SK-N-SH (cell line): Measurements from ENCODE around the gene KBTBD8. TPM values are rescaled to one million over a fixed set of nuclear protein-coding genes. Genes with fewer than 3 reads are reported as not detected.
A peak's percentile ranks its signal among the peaks of the same experiment; 100 is the strongest.

ENCODE experiments used
- CTCF ChIA-PET: fragments of 300-600, 350-600 bp; formaldehyde crosslinking; extraction: SDS; loops from one replicate; lab custom pipeline; 2021; lab: Yijun Ruan, JAX
- POLR2A ChIA-PET: fragments of 350-600 bp; sonication (Branson Sonifier 250); formaldehyde crosslinking; extraction: SDS; loops from one replicate; lab custom pipeline; 2020; ENCODE audit warnings: antibody characterized with exemption, inconsistent platforms; lab: Yijun Ruan, JAX
- DNase-seq: peaks from one replicate; pipeline ENCODE4 v3.0.0; 2012
- H2AFZ ChIP-seq: fragments of 200-600 bp; sonication (generic); 2 replicates; pipeline ENCODE4 v1.8.1; 2016; ENCODE audit warnings: antibody characterized with exemption, mild to moderate bottlenecking, low read depth
- H3F3A ChIP-seq: fragments of 200-600 bp; sonication (generic); replicated peaks from 2 replicates; pipeline ENCODE3; 2016; ENCODE audit warnings: antibody characterized with exemption, mild to moderate bottlenecking; ENCODE audit not compliant: insufficient read depth
- H3K27ac ChIP-seq, 2 experiments: fragments of 200-500 bp in 1 of 2; fragments of 200-600 bp in 1 of 2; sonication (Bioruptor generic) in 1 of 2; sonication (generic), shearing (Covaris generic) in 1 of 2; 2 replicates each; pipeline versions ENCODE4 v1.5.1 to v1.6.1; 2014 to 2016; ENCODE audit warnings: low read depth in 2 of 2, inconsistent platforms in 1 of 2, low read length in 1 of 2, mild to moderate bottlenecking in 1 of 2, mixed read lengths in 1 of 2
- H3K27me3 ChIP-seq: fragments of 200-600 bp; sonication (generic), shearing (Covaris generic); 2 replicates; pipeline ENCODE4 v1.6.1; 2016; ENCODE audit warnings: mixed run types; ENCODE audit not compliant: insufficient read depth
- H3K36me3 ChIP-seq, 2 experiments: fragments of 200-500 bp in 1 of 2; fragments of 200-600 bp in 1 of 2; sonication (Bioruptor generic) in 1 of 2; sonication (generic) in 1 of 2; replicated peaks in 1 of 2; 2 replicates each; pipeline versions ENCODE3 to v1.5.1; 2014 to 2016; ENCODE audit warnings: low read length in 1 of 2, mild to moderate bottlenecking in 1 of 2; ENCODE audit not compliant: insufficient read depth in 2 of 2, control insufficient read depth in 1 of 2
- H3K4me1 ChIP-seq, 2 experiments: fragments of 200-500 bp in 1 of 2; fragments of 200-600 bp in 1 of 2; sonication (Bioruptor generic) in 1 of 2; sonication (generic), shearing (Covaris generic) in 1 of 2; 2 replicates each; pipeline versions ENCODE4 v1.5.1 to v1.6.1; 2014 to 2016; ENCODE audit warnings: low read depth in 1 of 2, low read length in 1 of 2, mixed run types in 1 of 2; ENCODE audit not compliant: insufficient read depth in 2 of 2, control insufficient read depth in 1 of 2
- H3K4me2 ChIP-seq: fragments of 200-600 bp; sonication (generic), shearing (Covaris generic); 2 replicates; pipeline ENCODE4 v1.6.1; 2017; ENCODE audit warnings: mixed run types
- H3K4me3 ChIP-seq, 2 experiments: fragments of 200-500 bp in 1 of 2; fragments of 200-600 bp in 1 of 2; sonication (Bioruptor generic) in 1 of 2; sonication (generic), shearing (Covaris generic) in 1 of 2; 2 replicates each; pipeline versions ENCODE4 v1.5.1 to v1.8.1; 2014 to 2016; ENCODE audit warnings: low read depth in 2 of 2, inconsistent platforms in 1 of 2, low read length in 1 of 2, mild to moderate bottlenecking in 1 of 2, mixed read lengths in 1 of 2, moderate library complexity in 1 of 2
- H3K79me2 ChIP-seq: fragments of 200-600 bp; sonication (generic); 2 replicates; pipeline ENCODE4 v1.8.1; 2017; ENCODE audit warnings: mild to moderate bottlenecking; ENCODE audit not compliant: insufficient read depth
- H3K9ac ChIP-seq: fragments of 200-600 bp; sonication (generic); 2 replicates; pipeline ENCODE4 v1.6.1; 2017; ENCODE audit warnings: mixed run types
- H3K9me2 ChIP-seq: fragments of 200-600 bp; sonication (generic); 2 replicates; pipeline ENCODE4 v1.6.1; 2017; ENCODE audit warnings: mixed run types
- H3K9me3 ChIP-seq: fragments of 200-600 bp; sonication (generic); 2 replicates; pipeline ENCODE4 v1.6.1; 2017; ENCODE audit warnings: mixed run types, mild to moderate bottlenecking, moderate library complexity
- H4K20me1 ChIP-seq: fragments of 200-600 bp; sonication (generic); 2 replicates; pipeline ENCODE4 v1.6.1; 2017; ENCODE audit warnings: mild to moderate bottlenecking, mixed run types; ENCODE audit not compliant: insufficient read depth
- CHD2 ChIP-seq: fragments of 150-350 bp; IDR thresholded peaks from 2 replicates; pipeline ENCODE4 v1.6.1; 2018; ENCODE audit warnings: low read length; ENCODE audit not compliant: partially characterized antibody
- EP300 ChIP-seq, 2 experiments: IDR thresholded peaks; 2 replicates each; pipeline versions ENCODE4 v1.4.0 to v1.6.1; 2012; ENCODE audit warnings: borderline replicate concordance in 1 of 2, low read depth in 1 of 2, low read length in 1 of 2
- EZH2phosphoT487 ChIP-seq: fragments of 200-600 bp; sonication (generic); IDR thresholded peaks from 2 replicates; pipeline ENCODE4 v1.6.1; 2017; ENCODE audit warnings: low read depth, mixed run types, mild to moderate bottlenecking, antibody characterized with exemption, moderate library complexity, borderline replicate concordance
- FOSL2 ChIP-seq: IDR thresholded peaks from 2 replicates; pipeline ENCODE4 v1.4.0; 2012; ENCODE audit warnings: low read depth, mild to moderate bottlenecking, moderate library complexity, borderline replicate concordance
- FOXJ3 ChIP-seq: sonication (generic); formaldehyde crosslinking; IDR thresholded peaks from 2 replicates; pipeline ENCODE4 v1.5.1; 2020; ENCODE audit warnings: mild to moderate bottlenecking, missing genetic modification reagents
- FOXM1 ChIP-seq: IDR thresholded peaks from 2 replicates; pipeline ENCODE4 v1.4.0; 2012; ENCODE audit warnings: low read depth, mild to moderate bottlenecking
- GABPA ChIP-seq: IDR thresholded peaks from 2 replicates; pipeline ENCODE4 v1.4.0; 2012; ENCODE audit warnings: low read depth, mild to moderate bottlenecking
- GATA2 ChIP-seq: sonication (generic); formaldehyde crosslinking; IDR thresholded peaks from 2 replicates; pipeline ENCODE4 v1.5.0; 2020; ENCODE audit warnings: mild to moderate bottlenecking, missing genetic modification reagents
- IRF3 ChIP-seq: fragments of 150-350 bp; IDR thresholded peaks from 2 replicates; pipeline ENCODE4 v1.6.1; 2016; ENCODE audit warnings: mild to moderate bottlenecking, low read depth, low read length
- JUND ChIP-seq: IDR thresholded peaks from 2 replicates; pipeline ENCODE4 v1.4.0; 2012
- MEF2A ChIP-seq: IDR thresholded peaks from 2 replicates; pipeline ENCODE4 v1.4.0; 2012; ENCODE audit warnings: low read depth, borderline replicate concordance
- MXI1 ChIP-seq: IDR thresholded peaks from 2 replicates; pipeline ENCODE4 v1.6.1; 2012; ENCODE audit warnings: mild to moderate bottlenecking, low read depth, low read length, improper control_type of control experiment
- NRF1 ChIP-seq: IDR thresholded peaks from 2 replicates; pipeline ENCODE4 v1.6.1; 2012; ENCODE audit warnings: low read depth, mild to moderate bottlenecking, low read length
- PBX3 ChIP-seq: IDR thresholded peaks from 2 replicates; pipeline ENCODE4; 2012
- POLR2AphosphoS5 ChIP-seq: IDR thresholded peaks from 2 replicates; pipeline ENCODE4 v1.6.1; 2012; ENCODE audit warnings: low read depth, low read length
- RCOR1 ChIP-seq: fragments of 150-350 bp; IDR thresholded peaks from 2 replicates; pipeline ENCODE4 v1.6.1; 2017; ENCODE audit warnings: antibody characterized with exemption, low read length
- RFX5 ChIP-seq: IDR thresholded peaks from 2 replicates; pipeline ENCODE4 v1.6.1; 2012; ENCODE audit warnings: mild to moderate bottlenecking, improper control_type of control experiment, low read length
- RXRA ChIP-seq: IDR thresholded peaks from 2 replicates; pipeline ENCODE4 v1.4.0; 2012; ENCODE audit warnings: low read depth, mild to moderate bottlenecking, borderline replicate concordance
- TEAD4 ChIP-seq: IDR thresholded peaks from 2 replicates; pipeline ENCODE4 v1.4.0; 2012; ENCODE audit warnings: mild to moderate bottlenecking, borderline replicate concordance; ENCODE audit not compliant: insufficient read depth
- USF1 ChIP-seq: IDR thresholded peaks from 2 replicates; pipeline ENCODE4 v1.4.0; 2012; ENCODE audit warnings: low read depth, borderline replicate concordance
- USF2 ChIP-seq: fragments of 150-350 bp; IDR thresholded peaks from 2 replicates; pipeline ENCODE4 v1.6.1; 2017; ENCODE audit warnings: antibody characterized with exemption, low read length, low read depth, borderline replicate concordance
- YY1 ChIP-seq: IDR thresholded peaks from 2 replicates; pipeline ENCODE4 v1.4.0; 2012; ENCODE audit warnings: low read depth, mild to moderate bottlenecking
- ZBTB33 ChIP-seq: IDR thresholded peaks from 2 replicates; pipeline ENCODE4 v1.4.0; 2012; ENCODE audit warnings: low read depth, borderline replicate concordance
- WGBS: methylation state at CpG from one replicate; pipeline ENCODE4 v1.1.6; 2017; ENCODE audit warnings: low lambda C conversion rate; 5-methylcytosine and 5-hydroxymethylcytosine counted together
- polyA plus RNA-seq, 3 experiments: library from polyadenylated mRNA; depleted of rRNA; stranded (reverse); fragments of >200 nt; gene quantifications; 2 replicates each; pipeline ENCODE4 v1.2.3, GENCODE V29; 2012

Gene KBTBD8
- polyA plus RNA-seq, 1 of the 3 experiments (the other 2 are of a cell fraction) = 0.36 TPM

GRCh38 chr3:66998113-66998903 lies at the start of gene KBTBD8 (continued):
- TF ChIP-seq RXRA (no peak), FOXJ3 (CRISPR knock-in tag) (no peak), RCOR1 (no peak), CHD2 (peak; percentile 82), GATA2 (CRISPR knock-in tag) (no peak), USF1 (peak; percentile 68), FOSL2 (no peak), PBX3 (no peak)
- TF ChIP-seq, all 33 proteins: peak for 13

- no peak overlapping the region for H3K4me3 ChIP-seq
- no peaks in the 10 kb centered on the region for H4K20me1 ChIP-seq
- TF ChIP-seq PBX3 (no peak), FOXM1 (no peak), USF2 (no peak), ZBTB33 (no peak), EZH2phosphoT487 (no peak), FOSL2 (no peak), EP300 (IDR thresholded peaks at IDR 0.05; ENCODE audit: borderline replicate concordance in 1 of 2, low read depth in 1 of 2, low read length in 1 of 2) (no peak), NRF1 (no peak), JUND (no peak), IRF3 (no peak), MXI1 (no peak), YY1 (no peak), RFX5 (no peak), POLR2AphosphoS5 (no peak), RXRA (no peak), GABPA (no peak), MEF2A (no peak), TEAD4 (no peak)
- H2AFZ ChIP-seq = no peak overlapping the region
- no peak overlapping the region for H3K4me2 ChIP-seq
- no peaks in the 10 kb centered on the region for H3K4me1 ChIP-seq
- 12% methylated on average over 2 of the region's 2 CpGs for WGBS
- ChIA-PET CTCF (no interaction called here), POLR2A (no interaction called here)
- no peak overlapping the region for H3K9ac ChIP-seq
- no peaks in the 10 kb centered on the region for H3F3A ChIP-seq
- no peaks in the 10 kb centered on the region for H3K27me3 ChIP-seq
- H3K27ac ChIP-seq = no peak overlapping the region
- no peaks in the 10 kb centered on the region for H3K9me3 ChIP-seq
- no peaks in the 10 kb centered on the region for H3K79me2 ChIP-seq
- no peak for DNase-seq
- H3K36me3 ChIP-seq = no peaks in the 10 kb centered on the region
- no peaks in the 10 kb centered on the region for H3K9me2 ChIP-seq
Measured at GRCh38 chr3:66948838-66949237, 49.3 kb upstream of the KBTBD8 start.
